Liver (tissue), 9 donors: ENCODE measurements around the gene LRP3. TPM values are rescaled to one million over a fixed set of nuclear protein-coding genes. Genes with fewer than 3 reads are reported as not detected.

Experiments used
- DNase-seq: peaks from one replicate; pipeline ENCODE4 v3.0.0-alpha.2; 2017; ENCODE audit warnings: low spot score
- H3K27ac ChIP-seq, 2 donors: one replicate each; pipeline ENCODE4 v1.7.0; 2013; ENCODE audit warnings: inconsistent platforms in 2 of 2, low read length in 2 of 2, control low read depth in 1 of 2, low read depth in 1 of 2, mild to moderate bottlenecking in 1 of 2
- H3K27me3 ChIP-seq, 4 donors: one replicate each; pipeline versions ENCODE4 v1.6.1 to v1.7.0; 2013; ENCODE audit warnings: low read length in 3 of 4, inconsistent platforms in 1 of 4, mild to moderate bottlenecking in 1 of 4, moderate library complexity in 1 of 4; ENCODE audit not compliant: control insufficient read depth in 4 of 4, insufficient read depth in 4 of 4
- H3K36me3 ChIP-seq, 4 donors: one replicate each; pipeline versions ENCODE4 v1.6.1 to v1.7.0; 2013; ENCODE audit warnings: low read length in 3 of 4, mild to moderate bottlenecking in 3 of 4, low read depth in 1 of 4, moderate library complexity in 1 of 4; ENCODE audit not compliant: control insufficient read depth in 4 of 4, insufficient read depth in 3 of 4
- H3K4me1 ChIP-seq, 4 donors: one replicate each; pipeline versions ENCODE4 v1.6.1 to v1.7.0; 2013; ENCODE audit warnings: low read length in 3 of 4, mild to moderate bottlenecking in 3 of 4, moderate library complexity in 1 of 4; ENCODE audit not compliant: control insufficient read depth in 4 of 4, insufficient read depth in 4 of 4
- H3K4me3 ChIP-seq, 3 donors: one replicate each; pipeline versions ENCODE4 v1.6.1 to v1.7.0; 2013; ENCODE audit warnings: low read length in 3 of 3, control low read depth in 1 of 3, low read depth in 1 of 3, mild to moderate bottlenecking in 1 of 3
- H3K9ac ChIP-seq, 2 donors: one replicate each; pipeline ENCODE4 v1.7.0; 2013; ENCODE audit warnings: low read length in 2 of 2, mild to moderate bottlenecking in 2 of 2, moderate library complexity in 2 of 2, control low read depth in 1 of 2, low read depth in 1 of 2
- H3K9me3 ChIP-seq, 4 donors: one replicate each; pipeline versions ENCODE4 v1.6.1 to v1.7.0; 2013; ENCODE audit warnings: low read length in 3 of 4; ENCODE audit not compliant: control insufficient read depth in 4 of 4
- EGR1 ChIP-seq, 2 donors: IDR thresholded peaks; 2 replicates each; pipeline ENCODE4 v1.6.1; 2016 to 2018; ENCODE audit warnings: antibody characterized with exemption in 2 of 2, low read depth in 2 of 2
- FOXA2 ChIP-seq: IDR thresholded peaks from 2 replicates; pipeline ENCODE4 v1.6.1; 2016; ENCODE audit warnings: antibody characterized with exemption
- GABPA ChIP-seq, 2 donors: IDR thresholded peaks in 1 of 2; conservative IDR thresholded peaks in 1 of 2; 2 replicates each; pipeline ENCODE4 v1.6.1; 2016; ENCODE audit warnings: antibody characterized with exemption in 2 of 2, mild to moderate bottlenecking in 1 of 2, moderate library complexity in 1 of 2
- HNF4A ChIP-seq, 2 donors: conservative IDR thresholded peaks; 2 replicates each; pipeline ENCODE4 v1.6.1; 2016; ENCODE audit warnings: antibody characterized with exemption in 2 of 2, mild to moderate bottlenecking in 2 of 2
- HNF4G ChIP-seq: IDR thresholded peaks from 2 replicates; pipeline ENCODE4 v1.6.1; 2016; ENCODE audit warnings: antibody characterized with exemption
- JUND ChIP-seq, 2 donors: IDR thresholded peaks; 2 replicates each; pipeline ENCODE4 v1.6.1; 2016; ENCODE audit warnings: antibody characterized with exemption in 2 of 2
- NR2F2 ChIP-seq: IDR thresholded peaks from 2 replicates; pipeline ENCODE4 v1.6.1; 2016; ENCODE audit warnings: antibody characterized with exemption
- RXRA ChIP-seq, 2 donors: IDR thresholded peaks; 2 replicates each; pipeline ENCODE4 v1.6.1; 2017 to 2018; ENCODE audit warnings: antibody characterized with exemption in 2 of 2, mild to moderate bottlenecking in 1 of 2
- SP1 ChIP-seq: IDR thresholded peaks from 2 replicates; pipeline ENCODE4 v1.6.1; 2018; ENCODE audit warnings: antibody characterized with exemption, mild to moderate bottlenecking
- YY1 ChIP-seq: IDR thresholded peaks from 2 replicates; pipeline ENCODE4 v1.6.1; 2016; ENCODE audit warnings: antibody characterized with exemption, mild to moderate bottlenecking
- WGBS: extraction: QIAGEN DNeasy Blood & Tissue Kit; methylation state at CpG from one replicate; pipeline ENCODE4 v1.1.7; 2013; 5-methylcytosine and 5-hydroxymethylcytosine counted together
- polyA plus RNA-seq, 2 donors: library from polyadenylated mRNA; stranded (reverse) in 1 of 2; unstranded in 1 of 2; fragments of 200-250 nt in 1 of 2; fragments of >200 nt in 1 of 2; fragmentation: Nextera tagmentation in 1 of 2; extraction: Ambion mirVana in 1 of 2; gene quantifications; one replicate each; pipeline versions ENCODE4 v1.2.1 to v1.2.3, GENCODE V29; 2013 to 2015
- total RNA-seq, 2 donors: library from RNA; depleted of rRNA; stranded (reverse); fragments of >200 nt; gene quantifications; one replicate each; pipeline ENCODE4 v1.2.3, GENCODE V29; 2014
- TF ChIP-seq, protein P1 (sequence below): fragments of 150-350 bp; IDR thresholded peaks from 2 replicates; pipeline ENCODE4 v1.5.1; 2017; ENCODE audit warnings: improper control_type of control experiment, low read depth, low read length; ENCODE audit not compliant: missing input control
- TF ChIP-seq, protein P2 (sequence below): IDR thresholded peaks from 2 replicates; pipeline ENCODE4 v1.6.1; 2016; ENCODE audit warnings: antibody characterized with exemption
- TF ChIP-seq, protein P3 (sequence below): IDR thresholded peaks from 2 replicates; pipeline ENCODE4 v1.6.1; 2016; ENCODE audit warnings: antibody characterized with exemption
- donor health status: healthy.
- donor health status: healthy.
- donor health status: healthy.
- donor health status: healthy.
- donor health status: healthy.

The LRP3 gene
- total and polyA plus RNA-seq, 4 donors = 2.5 to 42.3 (median 15.4) TPM

DNA sequence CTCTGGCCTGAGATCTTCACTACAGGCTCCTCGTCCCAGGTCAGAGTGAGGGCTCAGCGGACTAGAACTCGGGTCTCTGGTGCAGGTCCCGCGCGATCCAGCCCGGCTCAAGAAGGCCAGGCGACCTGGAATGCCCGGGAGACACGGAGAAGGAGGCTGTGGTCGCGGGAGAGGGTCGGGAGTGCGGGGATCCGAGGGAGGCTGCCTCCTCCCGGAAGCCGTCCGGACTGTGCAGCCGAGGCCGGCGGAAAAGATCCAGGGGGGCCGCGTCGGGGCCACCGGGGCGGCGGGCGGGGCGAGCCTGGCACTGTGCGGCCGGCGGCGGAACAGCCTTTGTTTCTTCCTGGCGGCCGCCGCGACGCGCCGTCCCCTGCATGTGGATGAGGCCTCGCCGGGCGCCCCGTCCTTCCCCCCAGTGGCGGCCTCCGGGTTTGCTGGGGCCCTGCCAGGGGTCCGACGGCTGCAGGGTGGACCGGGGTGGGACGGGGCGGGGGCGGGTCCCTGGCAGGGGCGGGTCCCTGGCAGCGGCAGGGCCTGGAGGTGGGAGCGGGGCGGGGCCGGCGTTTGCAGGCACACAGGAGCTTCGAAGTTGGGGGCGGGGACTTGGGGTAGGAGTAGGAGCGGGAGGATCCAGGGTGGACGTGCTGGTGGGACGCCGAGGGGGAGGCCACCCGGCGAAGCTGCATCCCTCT lies 32.6 kb downstream of the LRP3 start:
- WGBS = 8% methylated on average over 66 of the region's 66 CpGs
- TF ChIP-seq, protein P1, sequence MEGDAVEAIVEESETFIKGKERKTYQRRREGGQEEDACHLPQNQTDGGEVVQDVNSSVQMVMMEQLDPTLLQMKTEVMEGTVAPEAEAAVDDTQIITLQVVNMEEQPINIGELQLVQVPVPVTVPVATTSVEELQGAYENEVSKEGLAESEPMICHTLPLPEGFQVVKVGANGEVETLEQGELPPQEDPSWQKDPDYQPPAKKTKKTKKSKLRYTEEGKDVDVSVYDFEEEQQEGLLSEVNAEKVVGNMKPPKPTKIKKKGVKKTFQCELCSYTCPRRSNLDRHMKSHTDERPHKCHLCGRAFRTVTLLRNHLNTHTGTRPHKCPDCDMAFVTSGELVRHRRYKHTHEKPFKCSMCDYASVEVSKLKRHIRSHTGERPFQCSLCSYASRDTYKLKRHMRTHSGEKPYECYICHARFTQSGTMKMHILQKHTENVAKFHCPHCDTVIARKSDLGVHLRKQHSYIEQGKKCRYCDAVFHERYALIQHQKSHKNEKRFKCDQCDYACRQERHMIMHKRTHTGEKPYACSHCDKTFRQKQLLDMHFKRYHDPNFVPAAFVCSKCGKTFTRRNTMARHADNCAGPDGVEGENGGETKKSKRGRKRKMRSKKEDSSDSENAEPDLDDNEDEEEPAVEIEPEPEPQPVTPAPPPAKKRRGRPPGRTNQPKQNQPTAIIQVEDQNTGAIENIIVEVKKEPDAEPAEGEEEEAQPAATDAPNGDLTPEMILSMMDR = no peak
- H3K27me3 ChIP-seq = peaks cover 0 to 6% (median 2%) of the 10 kb centered on the region in 4 donors
- H3K36me3 ChIP-seq = no peaks in the 10 kb centered on the region
- no peak for DNase-seq
- H3K4me3 ChIP-seq = peak overlapping the region in 1 of 3 donors; percentile 39
- no peak overlapping the region for H3K27ac ChIP-seq
- H3K9ac ChIP-seq = no peak overlapping the region
- peaks cover 0 to 9% (median 5%) of the 10 kb centered on the region in 4 donors for H3K4me1 ChIP-seq
- H3K9me3 ChIP-seq = peaks cover 4 to 25% (median 10%) of the 10 kb centered on the region in 4 donors

DNA sequence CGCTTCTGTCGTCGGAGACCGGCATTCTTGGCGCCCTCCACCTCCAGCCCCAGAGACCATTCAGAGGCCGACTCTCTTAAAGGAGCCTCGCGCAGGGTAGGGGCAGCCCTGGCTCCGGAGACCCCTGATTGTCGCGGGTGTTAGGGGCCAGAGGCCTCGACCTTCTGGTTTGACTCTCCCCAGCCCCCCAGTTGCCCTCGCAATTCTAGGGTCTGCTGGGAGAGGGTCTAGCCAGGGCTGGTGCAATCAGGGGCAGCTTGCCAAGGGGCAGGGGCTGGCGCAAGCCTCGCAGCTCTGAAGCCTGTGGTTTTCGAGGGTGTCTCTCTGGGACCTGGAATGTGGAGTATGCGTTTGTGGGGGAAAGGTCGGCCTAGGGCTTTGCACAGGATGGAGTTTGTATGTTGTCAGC lies 33.1 kb downstream of the LRP3 start:
- Histone ChIP-seq H3K27ac (no peak overlapping the region), H3K9me3 (peaks cover 4 to 25% (median 10%) of the 10 kb centered on the region in 4 donors), H3K4me3 (peak overlapping the region in 1 of 3 donors; percentile 39), H3K4me1 (peaks cover 0 to 9% (median 5%) of the 10 kb centered on the region in 4 donors), H3K36me3 (no peaks in the 10 kb centered on the region), H3K27me3 (peaks cover 0 to 6% (median 2%) of the 10 kb centered on the region in 4 donors), H3K9ac (no peak overlapping the region)
- TF ChIP-seq, protein P1 = no peak
- no peak for TF ChIP-seq HNF4G
- TF ChIP-seq, protein P2, sequence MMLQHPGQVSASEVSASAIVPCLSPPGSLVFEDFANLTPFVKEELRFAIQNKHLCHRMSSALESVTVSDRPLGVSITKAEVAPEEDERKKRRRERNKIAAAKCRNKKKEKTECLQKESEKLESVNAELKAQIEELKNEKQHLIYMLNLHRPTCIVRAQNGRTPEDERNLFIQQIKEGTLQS = no peak
- TF ChIP-seq NR2F2 = no peak
- TF ChIP-seq GABPA (IDR thresholded peaks at IDR 0.05 in 1 of 2, conservative IDR thresholded peaks at IDR 0.05 in 1 of 2) = no peak
- TF ChIP-seq EGR1 (IDR thresholded peaks at IDR 0.05; ENCODE audit: low read depth in 2 of 2) = no peak
- TF ChIP-seq JUND (IDR thresholded peaks at IDR 0.05) = no peak
- no peak for TF ChIP-seq HNF4A (conservative IDR thresholded peaks at IDR 0.05)
- TF ChIP-seq RXRA (IDR thresholded peaks at IDR 0.05) = no peak
- no peak for TF ChIP-seq FOXA2
- WGBS = 37% methylated on average over 18 of the region's 18 CpGs
- DNase-seq = no peak

DNA sequence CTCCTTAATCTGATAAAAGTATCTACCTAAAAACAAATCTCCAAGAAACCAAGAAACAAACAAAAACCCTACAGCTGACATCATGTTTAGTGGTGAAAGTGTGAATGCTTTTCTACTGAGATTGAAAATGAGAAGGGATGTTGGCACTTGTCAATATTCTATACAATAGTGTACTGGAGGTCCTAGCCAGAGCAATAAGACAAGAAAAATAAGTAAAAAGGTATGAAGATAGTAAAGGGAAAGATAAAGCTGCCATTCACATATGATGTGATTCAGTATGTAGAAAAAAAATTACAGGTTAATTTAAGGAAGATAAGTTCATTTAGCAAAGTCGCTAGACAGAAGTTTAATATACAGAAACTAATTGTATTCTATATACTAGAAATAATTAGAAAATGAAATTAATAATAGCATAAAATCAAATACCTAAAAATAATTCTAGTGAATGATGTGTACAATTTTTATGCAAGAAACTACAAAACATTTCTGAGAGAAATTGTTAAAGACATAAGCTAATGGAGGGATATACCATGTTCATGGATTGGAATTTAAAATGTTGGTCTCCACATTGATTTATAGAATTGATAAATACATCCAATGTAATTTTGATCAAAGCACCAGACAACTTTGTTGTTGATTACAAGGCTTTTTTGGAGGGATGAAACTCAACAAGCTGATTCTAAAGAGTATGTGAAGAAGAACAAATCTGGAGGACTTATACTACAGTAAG lies 33.9 kb downstream of the LRP3 start:
- 79% methylated on average over 1 of the region's 1 CpG for WGBS
- Histone ChIP-seq H3K4me1 (peaks cover 0 to 9% (median 5%) of the 10 kb centered on the region in 4 donors), H3K27me3 (peaks cover 0 to 6% (median 2%) of the 10 kb centered on the region in 4 donors)

More for the DNA sequence above, 33.9 kb downstream of the LRP3 start:
- Histone ChIP-seq H3K9me3 (peaks cover 4 to 25% (median 10%) of the 10 kb centered on the region in 4 donors), H3K27ac (no peak overlapping the region), H3K36me3 (no peaks in the 10 kb centered on the region), H3K9ac (no peak overlapping the region), H3K4me3 (peak overlapping the region in 1 of 3 donors; percentile 37)
- TF ChIP-seq RXRA (IDR thresholded peaks at IDR 0.05) = no peak
- TF ChIP-seq SP1 = no peak
- TF ChIP-seq YY1 = no peak
- no peak for TF ChIP-seq EGR1 (IDR thresholded peaks at IDR 0.05; ENCODE audit: low read depth in 2 of 2)
- TF ChIP-seq, protein P2 = no peak
- TF ChIP-seq, protein P3, sequence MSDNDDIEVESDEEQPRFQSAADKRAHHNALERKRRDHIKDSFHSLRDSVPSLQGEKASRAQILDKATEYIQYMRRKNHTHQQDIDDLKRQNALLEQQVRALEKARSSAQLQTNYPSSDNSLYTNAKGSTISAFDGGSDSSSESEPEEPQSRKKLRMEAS = no peak
- no peak for TF ChIP-seq FOXA2
- TF ChIP-seq GABPA (IDR thresholded peaks at IDR 0.05 in 1 of 2, conservative IDR thresholded peaks at IDR 0.05 in 1 of 2) = no peak
- no peak for TF ChIP-seq NR2F2
- DNase-seq = no peak
